GM12875 (cell line): ENCODE data around the gene CXXC1.
"Not testable (repeated sequence)": the region's sequence is repeated elsewhere in the genome, so short reads cannot be mapped to it uniquely, and the experiment has no call there.

Source experiments
- H3K4me3 ChIP-seq: one replicate; pipeline ENCODE4 v1.5.1; 2011; ENCODE audit warnings: low read depth, low read length, control low read depth
- TF ChIP-seq, protein P1 (sequence below): IDR thresholded peaks from 2 replicates; pipeline ENCODE4 v1.5.1; 2011; ENCODE audit warnings: low read depth, mild to moderate bottlenecking, control low read depth, inconsistent platforms, low read length, moderate library complexity, borderline replicate concordance; ENCODE audit not compliant: insufficient read depth

CXXC1 gene

GRCh38 chr18:50315100-50315871, 27.8 kb upstream of the CXXC1 start:
- TF ChIP-seq, protein P1, sequence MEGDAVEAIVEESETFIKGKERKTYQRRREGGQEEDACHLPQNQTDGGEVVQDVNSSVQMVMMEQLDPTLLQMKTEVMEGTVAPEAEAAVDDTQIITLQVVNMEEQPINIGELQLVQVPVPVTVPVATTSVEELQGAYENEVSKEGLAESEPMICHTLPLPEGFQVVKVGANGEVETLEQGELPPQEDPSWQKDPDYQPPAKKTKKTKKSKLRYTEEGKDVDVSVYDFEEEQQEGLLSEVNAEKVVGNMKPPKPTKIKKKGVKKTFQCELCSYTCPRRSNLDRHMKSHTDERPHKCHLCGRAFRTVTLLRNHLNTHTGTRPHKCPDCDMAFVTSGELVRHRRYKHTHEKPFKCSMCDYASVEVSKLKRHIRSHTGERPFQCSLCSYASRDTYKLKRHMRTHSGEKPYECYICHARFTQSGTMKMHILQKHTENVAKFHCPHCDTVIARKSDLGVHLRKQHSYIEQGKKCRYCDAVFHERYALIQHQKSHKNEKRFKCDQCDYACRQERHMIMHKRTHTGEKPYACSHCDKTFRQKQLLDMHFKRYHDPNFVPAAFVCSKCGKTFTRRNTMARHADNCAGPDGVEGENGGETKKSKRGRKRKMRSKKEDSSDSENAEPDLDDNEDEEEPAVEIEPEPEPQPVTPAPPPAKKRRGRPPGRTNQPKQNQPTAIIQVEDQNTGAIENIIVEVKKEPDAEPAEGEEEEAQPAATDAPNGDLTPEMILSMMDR, result no peak
- no peak overlapping the region for H3K4me3 ChIP-seq

DNA sequence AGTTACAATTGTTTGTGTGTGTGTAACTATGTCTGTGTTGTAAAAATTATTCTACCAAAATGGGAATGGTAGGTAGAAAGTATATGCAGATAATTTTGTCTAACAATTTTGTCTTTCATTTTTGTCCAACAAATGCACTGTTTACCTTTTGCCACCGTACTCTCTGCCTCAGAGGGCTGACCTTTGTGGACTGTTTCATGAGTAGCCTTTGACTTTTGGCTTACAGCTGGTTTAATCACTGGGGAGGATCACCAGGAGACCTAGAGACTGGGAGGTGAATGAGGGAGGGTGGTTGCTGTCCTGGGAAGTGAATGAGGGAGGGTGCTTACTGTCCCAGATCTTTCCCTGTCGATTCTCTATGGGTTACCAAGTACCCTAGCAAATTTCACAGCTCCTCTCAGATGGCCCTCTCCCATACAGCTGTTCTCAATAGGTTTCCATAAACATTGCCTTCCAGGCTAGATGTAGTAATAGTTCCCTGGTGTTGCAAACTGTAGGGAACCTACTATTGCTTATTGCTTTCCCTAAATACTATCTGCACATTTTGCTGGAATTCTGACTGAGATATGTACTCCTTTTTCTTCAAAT, 26.5 kb upstream of the CXXC1 start:
- TF ChIP-seq, protein P1, result no peak
- H3K4me3 ChIP-seq, result no peak overlapping the region

GRCh38 chr18:50313031-50313607, 25.6 kb upstream of the CXXC1 start:
- TF ChIP-seq, protein P1, result no peak
- no peak overlapping the region for H3K4me3 ChIP-seq

DNA sequence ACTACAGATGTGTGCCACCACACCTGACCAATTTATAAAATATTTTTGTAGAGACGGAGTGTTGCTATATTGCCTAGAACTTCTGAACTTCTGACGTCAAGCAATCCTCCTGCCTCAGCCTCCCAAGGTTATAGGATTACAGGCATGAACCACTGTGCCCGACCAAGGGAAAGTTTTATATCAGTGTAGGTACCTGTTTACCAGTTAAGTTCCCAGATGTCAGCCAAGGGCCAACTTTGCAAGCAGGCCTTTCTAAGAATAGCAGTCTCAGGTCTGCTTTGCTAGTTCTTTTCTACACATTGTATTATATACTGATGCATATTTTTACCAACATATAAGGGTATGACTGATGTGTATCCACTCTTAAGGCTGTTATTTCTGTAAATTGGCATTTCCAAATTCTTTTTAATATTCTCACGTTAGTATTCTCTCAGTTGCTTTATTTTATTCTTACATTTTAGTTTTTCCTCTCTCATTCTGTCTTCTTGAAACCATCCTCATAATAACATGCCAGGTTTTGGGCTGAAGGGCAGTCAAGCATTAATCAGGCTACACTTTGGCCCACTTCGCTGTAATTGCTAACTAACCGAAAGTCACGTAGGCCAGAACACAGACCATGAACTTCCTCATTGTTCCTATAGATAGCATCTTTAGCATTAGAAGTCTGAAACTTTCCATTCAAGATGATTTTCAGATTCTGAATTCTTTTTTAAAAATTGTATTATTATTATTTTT, 25.0 kb upstream of the CXXC1 start:
- H3K4me3 ChIP-seq, result no peak overlapping the region
- TF ChIP-seq, protein P1, result no peak

DNA sequence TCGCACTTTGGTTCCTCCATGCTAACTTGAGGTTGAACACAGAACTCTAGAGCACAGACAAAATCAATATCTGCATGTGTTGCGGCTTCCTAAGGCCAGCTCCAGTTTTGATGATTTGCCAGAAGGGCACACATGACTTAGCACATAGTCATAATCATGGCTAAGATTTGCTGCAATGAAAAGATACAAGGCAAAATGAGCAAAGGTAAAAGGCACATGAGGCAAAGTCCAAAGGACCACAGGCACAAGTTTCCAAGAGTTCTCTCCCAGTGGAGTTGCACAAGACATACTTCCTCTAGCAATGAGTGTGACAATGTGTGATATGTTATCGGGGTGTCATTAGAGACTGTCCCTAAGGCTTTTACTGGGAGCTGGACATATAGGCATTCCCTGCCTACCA, 24.2 kb upstream of the CXXC1 start:
- H3K4me3 ChIP-seq, result no peak overlapping the region
- TF ChIP-seq, protein P1, result no peak

DNA sequence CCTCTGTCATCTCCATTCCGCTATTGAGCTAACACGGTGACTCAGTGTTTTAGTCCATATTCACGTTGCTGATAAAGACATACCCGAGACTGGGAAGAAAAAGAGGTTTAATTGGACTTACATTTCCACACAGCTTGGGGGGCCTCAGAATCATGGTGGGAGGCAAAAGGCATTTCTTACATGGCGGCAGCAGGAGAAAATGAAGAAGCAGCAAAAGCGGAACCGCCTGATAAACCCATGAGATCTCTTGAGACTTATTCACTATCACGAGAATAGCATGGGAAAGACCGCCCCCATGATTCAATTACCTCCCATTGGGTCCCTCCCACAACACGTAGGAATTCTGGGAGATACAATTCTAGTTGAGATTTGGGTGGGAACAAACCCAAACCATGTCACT, 22.6 kb upstream of the CXXC1 start:
- H3K4me3 ChIP-seq, result no peak overlapping the region
- TF ChIP-seq, protein P1, result no peak

GRCh38 chr18:50308851-50309250, 21.4 kb upstream of the CXXC1 start:
- not testable (repeated sequence) for H3K4me3 ChIP-seq
